ENCODE data around the gene DDX5. TPM values are rescaled to one million over a fixed set of nuclear protein-coding genes. Genes with fewer than 3 reads are reported as not detected.

The DDX5 gene
- total RNA-seq, 1 experiment from 2014 or later: 411 TPM

GRCh38 chr17:64515829-64516228, 9.7 kb upstream of the DDX5 start:
- no peak for DNase-seq (ENCODE audit: low read depth, low spot score)
- intact Hi-C loops (cut with micrococcal nuclease; ENCODE audit: unreplicated experiment) (no loop called here), in situ Hi-C loops (cut with HindIII; ENCODE audit: low pct_unique_long_range_greater_than_20kb, low sequenced_read_pairs) (no loop called here)
- H3K9me3 ChIP-seq (ENCODE audit: control insufficient read depth, insufficient read depth, low read depth, low read length): no peaks in the 10 kb centered on the region
- H3K4me1 ChIP-seq (ENCODE audit: control insufficient read depth, insufficient read depth, low read length): no peaks in the 10 kb centered on the region
- no peak overlapping the region for H3K27ac ChIP-seq (ENCODE audit: low read length)
- BruUV-seq (replicated peaks): no TSS peak
- ATAC-seq: no peak
- POLR2A ChIA-PET: no interaction called here
- H3K4me3 ChIP-seq (ENCODE audit: low read depth in 2 of 2, low read length in 2 of 2): no peak overlapping the region
- peaks cover 27% of the 10 kb centered on the region for H3K36me3 ChIP-seq (ENCODE audit: control insufficient read depth, insufficient read depth, low read length)
- CTCF ChIA-PET: no interaction called here
- TF ChIP-seq CTCF (IDR thresholded peaks at IDR 0.05) (no peak), SIN3A (IDR thresholded peaks at IDR 0.05; ENCODE audit: borderline replicate concordance, insufficient read depth, low read depth, low read length) (no peak), POLR2AphosphoS5 (IDR thresholded peaks at IDR 0.05; ENCODE audit: low read depth, low read length) (no peak), REST (IDR thresholded peaks at IDR 0.05; ENCODE audit: insufficient read depth in 1 of 2, low read depth in 2 of 2, low read length in 1 of 2) (no peak), TCF7L2 (IDR thresholded peaks at IDR 0.05; ENCODE audit: low read depth, low read length) (no peak)
- H3K27me3 ChIP-seq (ENCODE audit: control insufficient read depth, insufficient read depth, low read length): no peaks in the 10 kb centered on the region

GRCh38 chr17:64515419-64515818, 9.3 kb upstream of the DDX5 start:
- intact Hi-C loops (cut with micrococcal nuclease; ENCODE audit: unreplicated experiment): no loop called here
- Histone ChIP-seq H3K27me3 (ENCODE audit: control insufficient read depth, insufficient read depth, low read length) (no peaks in the 10 kb centered on the region), H3K9me3 (ENCODE audit: control insufficient read depth, insufficient read depth, low read depth, low read length) (no peaks in the 10 kb centered on the region), H3K4me3 (ENCODE audit: low read depth in 2 of 2, low read length in 2 of 2) (no peak overlapping the region), H3K27ac (ENCODE audit: low read length) (no peak overlapping the region), H3K4me1 (ENCODE audit: control insufficient read depth, insufficient read depth, low read length) (no peaks in the 10 kb centered on the region), H3K36me3 (ENCODE audit: control insufficient read depth, insufficient read depth, low read length) (peaks cover 28% of the 10 kb centered on the region)
- in situ Hi-C loops (cut with HindIII; ENCODE audit: low pct_unique_long_range_greater_than_20kb, low sequenced_read_pairs): no loop called here
- ChIA-PET CTCF (no interaction called here), POLR2A (no interaction called here)
- TF ChIP-seq TCF7L2 (IDR thresholded peaks at IDR 0.05; ENCODE audit: low read depth, low read length) (no peak), SIN3A (IDR thresholded peaks at IDR 0.05; ENCODE audit: borderline replicate concordance, insufficient read depth, low read depth, low read length) (no peak), CTCF (IDR thresholded peaks at IDR 0.05) (no peak), REST (IDR thresholded peaks at IDR 0.05; ENCODE audit: insufficient read depth in 1 of 2, low read depth in 2 of 2, low read length in 1 of 2) (no peak), POLR2AphosphoS5 (IDR thresholded peaks at IDR 0.05; ENCODE audit: low read depth, low read length) (no peak)
- DNase-seq (ENCODE audit: low read depth, low spot score) (no peak), ATAC-seq (no peak)
- no TSS peak for BruUV-seq (replicated peaks)
